HG02885 (cell line): ENCODE results near the gene ASTN2.

Experiments
- ATAC-seq: cut with Tn5 transposase; IDR thresholded peaks from one replicate; pipeline ENCODE4 v1.9.1; 2021; ENCODE audit warnings: mild to moderate bottlenecking; ENCODE audit not compliant: unreplicated experiment, poor library complexity

Gene ASTN2

DNA sequence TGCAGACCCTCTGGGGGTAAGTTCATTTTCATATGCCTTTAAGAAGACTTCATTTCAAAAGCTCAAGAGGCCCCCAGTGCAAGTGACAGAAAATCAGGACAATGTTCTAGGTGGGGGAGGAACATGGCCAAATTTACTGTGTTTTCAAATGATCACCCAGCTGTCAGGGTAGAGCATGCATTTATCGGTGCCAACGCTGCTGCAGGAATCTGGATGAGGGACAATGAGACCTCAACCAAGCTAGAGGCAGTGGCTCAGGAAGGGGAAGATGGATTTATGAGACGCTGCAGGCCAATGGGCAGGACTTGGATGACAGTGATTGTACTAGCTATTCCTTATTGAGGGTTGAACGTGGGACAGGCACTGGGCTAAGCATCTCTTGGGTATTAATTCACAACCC lies 278.4 kb downstream of the ASTN2 start:
- ATAC-seq, result no peak

DNA sequence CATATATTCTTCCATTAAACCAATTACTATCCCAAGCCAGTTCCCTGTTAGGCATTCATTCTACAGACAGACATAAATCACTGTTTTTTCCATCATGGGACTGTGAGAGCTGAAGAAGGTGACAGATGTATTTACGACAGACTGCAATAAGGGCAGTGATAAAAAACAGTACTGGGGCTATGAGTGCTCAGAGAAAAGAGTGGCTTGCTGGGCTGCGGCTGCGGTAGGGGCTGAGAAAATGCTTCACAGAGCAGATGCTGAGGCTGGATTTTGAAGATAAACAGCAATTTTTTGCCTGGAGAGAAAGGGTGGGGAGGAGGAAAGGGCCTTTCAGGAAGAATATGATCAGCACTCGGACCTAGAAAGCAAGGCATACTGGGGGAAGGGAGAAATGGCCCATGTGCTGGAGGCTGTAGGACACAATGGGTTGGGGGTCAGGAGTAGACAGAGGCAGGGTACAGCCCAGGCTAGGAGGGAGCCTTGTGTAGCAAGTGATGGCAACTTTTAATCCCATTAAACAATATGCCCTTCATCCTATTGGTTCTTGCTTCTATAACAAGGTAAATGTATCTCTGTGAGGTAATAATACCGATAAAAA lies 279.3 kb downstream of the ASTN2 start:
- no peak for ATAC-seq

DNA sequence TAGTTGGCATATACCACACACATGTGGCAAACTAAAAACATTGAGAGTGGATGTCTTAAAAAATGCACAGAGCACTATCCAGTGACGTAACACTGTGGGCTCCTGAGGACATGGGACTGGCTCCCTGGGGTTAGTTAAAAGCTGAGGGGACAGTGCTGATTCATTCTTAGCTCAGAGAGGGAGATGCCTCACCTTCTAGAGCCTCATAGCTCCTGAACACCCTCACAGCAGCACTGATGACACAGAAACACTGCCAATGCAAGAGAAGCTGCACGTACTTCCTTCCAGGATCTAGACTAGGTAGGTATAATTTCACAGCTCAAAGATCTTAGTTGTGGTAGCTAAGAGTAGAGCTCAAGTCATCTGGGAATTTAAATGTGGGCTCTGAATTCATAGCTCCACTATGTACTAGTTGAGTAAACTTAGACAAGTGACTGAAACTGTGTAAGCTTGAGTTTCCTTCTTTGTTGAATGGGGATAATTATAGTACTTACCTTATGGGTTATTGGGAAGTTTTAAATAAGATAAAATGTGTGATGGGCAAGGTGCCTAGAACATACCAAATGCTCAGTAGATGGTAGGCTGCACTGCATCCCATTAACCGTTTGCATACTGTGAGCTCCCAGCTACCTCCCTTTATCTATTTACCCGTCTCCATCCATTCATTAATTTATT lies 279.9 kb downstream of the ASTN2 start:
- ATAC-seq, result no peak

DNA sequence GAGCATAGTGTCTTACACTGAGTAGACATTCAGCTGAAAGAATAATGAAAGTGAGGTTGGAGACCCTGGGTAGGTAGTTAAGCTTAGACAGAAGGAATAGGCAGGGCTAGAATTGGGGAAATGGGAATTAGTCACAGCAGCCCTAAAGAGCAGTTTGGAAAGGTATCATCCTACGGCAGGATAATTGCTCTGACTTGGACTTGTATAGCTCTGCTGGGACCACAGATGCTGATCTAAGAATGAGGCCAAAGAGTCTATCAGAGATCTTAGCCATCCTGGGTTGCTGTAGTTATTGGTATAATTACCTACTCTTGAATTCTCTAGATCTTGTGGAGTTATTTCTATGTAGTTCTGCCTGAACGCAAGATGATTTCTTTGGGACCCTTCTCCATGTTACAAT lies 288.0 kb downstream of the ASTN2 start:
- ATAC-seq, result no peak

DNA sequence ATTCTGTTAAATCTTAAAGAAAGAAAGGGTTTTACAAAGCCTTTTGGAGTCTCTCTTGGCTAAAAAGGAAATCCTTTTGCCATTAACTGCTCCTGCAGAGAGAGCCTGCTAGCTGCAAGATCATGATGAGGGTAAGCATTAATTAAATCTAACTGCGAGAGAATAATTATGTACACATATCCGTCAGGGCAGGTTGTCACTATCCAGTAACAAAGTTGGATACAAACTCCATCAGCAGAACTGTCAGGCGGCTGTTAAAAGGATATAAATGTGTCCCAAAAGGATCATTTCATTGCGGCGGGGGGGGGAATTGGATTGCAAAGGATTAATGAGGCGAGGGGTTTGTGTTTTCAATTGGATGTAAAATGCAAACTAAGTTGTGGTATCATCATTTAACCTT lies 289.3 kb downstream of the ASTN2 start:
- ATAC-seq, result no peak

DNA sequence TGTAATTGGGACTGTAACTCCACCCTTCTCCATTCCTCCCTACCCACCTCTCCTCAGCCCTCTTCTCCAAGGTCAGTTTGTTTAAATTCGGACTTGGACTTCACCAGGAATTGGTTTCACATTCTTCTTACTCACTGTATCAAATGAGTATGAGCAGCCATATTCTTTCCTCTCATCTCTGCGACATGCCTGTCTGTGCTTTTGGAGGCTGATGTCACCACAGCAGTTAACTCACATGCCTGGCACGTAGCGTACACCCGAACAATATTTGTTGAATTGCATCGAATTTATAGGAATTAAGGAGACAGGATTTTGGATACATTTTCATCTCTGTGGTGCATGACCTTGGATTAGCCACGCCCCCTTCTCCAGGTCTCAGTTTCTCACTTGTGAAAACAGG lies 291.1 kb downstream of the ASTN2 start:
- ATAC-seq, result no peak

DNA sequence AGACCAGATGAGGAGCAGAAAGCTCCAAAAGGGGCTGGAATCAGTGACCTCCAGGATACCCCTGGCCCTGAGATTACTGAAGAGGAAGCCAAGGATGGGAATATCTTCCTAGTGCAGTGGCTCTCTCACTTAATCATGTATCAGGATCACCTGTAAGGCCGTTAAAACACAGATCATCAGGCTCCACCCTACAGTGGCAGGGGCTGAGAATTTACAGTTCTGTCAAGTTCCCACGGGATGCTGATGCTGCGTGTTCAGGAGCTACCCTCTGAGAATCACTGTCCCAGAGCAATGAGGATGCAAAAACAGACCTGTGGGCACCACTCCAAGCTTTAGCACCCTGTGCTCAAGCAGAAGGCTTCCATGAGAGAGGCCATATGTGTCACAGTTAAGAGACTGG lies 291.9 kb downstream of the ASTN2 start:
- no peak for ATAC-seq

DNA sequence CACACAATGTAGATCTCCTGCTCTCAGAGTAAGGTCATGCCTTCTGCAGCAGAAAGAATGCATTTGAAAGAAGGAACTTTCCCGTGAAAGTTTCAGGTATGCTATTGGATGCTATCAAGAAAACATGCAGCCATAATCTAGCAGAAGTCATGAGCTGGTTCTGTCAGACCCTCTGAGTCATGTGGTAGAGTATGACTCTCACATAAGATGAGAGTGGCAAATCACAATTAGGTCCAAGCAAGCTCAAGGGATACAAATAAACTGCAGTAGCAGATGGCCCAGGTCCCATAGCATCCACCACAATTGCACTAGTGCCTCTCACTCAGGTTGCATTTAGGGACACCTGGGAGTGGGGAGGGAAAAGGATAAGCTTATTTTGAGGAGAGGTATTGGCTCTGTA lies 292.8 kb downstream of the ASTN2 start:
- no peak for ATAC-seq

DNA sequence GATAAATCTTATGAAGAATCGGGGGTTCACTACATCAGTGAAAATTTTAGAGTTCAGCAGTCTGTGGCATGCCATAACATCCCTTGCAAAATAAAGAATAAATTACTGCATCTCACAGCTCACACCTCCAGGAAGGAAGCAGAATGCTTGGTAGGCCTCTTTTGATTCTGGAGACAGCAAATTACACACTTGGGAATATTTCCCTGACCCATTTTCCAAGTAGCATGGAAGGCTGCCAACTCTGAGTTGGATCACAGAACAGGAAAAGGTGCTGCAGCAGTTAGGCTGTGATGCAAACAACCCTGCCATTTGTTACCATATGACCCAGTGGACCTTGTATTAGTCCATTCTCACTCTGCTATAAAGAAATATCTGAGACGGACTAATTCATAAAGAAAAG lies 293.5 kb downstream of the ASTN2 start:
- ATAC-seq, result no peak

DNA sequence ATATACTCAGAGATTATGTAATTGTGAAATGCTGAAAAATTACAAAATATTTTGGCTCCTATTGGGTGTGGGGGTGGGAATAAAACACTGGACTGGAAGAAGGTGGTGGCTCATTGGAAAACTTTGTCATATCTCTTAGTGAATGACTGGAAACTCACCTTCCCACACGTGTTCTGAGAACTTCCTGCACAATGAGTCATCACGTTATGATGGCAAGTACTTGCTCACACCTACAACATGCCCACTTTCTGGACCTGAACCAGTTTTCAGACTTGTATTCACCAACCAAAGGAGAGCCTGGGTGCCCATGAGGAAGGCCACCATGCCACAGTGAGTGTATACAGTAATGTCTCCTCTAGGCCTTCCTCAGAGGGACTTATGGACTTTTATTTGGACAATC lies 294.8 kb downstream of the ASTN2 start:
- ATAC-seq, result no peak

DNA sequence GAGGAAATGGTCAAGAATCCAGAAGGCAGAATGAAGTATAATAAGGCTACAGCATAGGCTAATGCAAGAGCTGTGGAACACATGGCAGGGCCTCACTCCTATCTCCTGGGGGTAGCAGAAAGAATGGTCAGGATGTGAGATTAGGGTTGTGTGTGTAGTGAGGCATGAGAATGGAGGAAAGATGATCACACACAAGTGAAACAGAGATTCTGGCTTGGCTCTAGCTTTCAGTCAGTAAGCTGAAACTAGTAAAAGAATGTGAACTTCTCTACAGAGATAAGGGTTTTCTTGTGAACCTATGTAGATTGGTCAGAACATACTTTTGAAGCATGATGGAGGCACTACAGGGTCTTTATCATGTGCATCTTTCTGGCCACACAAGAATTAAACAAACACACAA lies 298.8 kb downstream of the ASTN2 start:
- ATAC-seq, result peak; percentile 93

DNA sequence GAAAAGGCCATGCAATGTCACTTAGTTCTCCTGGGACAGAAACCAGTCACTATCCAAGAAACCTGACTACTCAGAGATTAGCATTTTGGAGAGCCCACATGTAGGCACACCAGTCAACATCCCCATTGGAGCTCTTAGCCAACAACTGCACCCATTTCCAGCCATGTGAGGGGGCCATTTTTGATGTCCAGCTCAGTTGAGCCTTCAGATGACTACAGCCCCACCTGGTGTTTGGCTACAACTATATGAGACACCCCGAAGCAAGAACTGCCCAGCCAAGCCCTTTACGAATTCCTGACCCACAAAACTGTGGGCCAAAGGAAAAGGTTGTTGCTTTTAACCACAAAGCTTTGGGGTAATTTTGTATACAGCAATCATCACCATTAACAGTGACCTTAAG lies 300.1 kb downstream of the ASTN2 start:
- no peak for ATAC-seq

DNA sequence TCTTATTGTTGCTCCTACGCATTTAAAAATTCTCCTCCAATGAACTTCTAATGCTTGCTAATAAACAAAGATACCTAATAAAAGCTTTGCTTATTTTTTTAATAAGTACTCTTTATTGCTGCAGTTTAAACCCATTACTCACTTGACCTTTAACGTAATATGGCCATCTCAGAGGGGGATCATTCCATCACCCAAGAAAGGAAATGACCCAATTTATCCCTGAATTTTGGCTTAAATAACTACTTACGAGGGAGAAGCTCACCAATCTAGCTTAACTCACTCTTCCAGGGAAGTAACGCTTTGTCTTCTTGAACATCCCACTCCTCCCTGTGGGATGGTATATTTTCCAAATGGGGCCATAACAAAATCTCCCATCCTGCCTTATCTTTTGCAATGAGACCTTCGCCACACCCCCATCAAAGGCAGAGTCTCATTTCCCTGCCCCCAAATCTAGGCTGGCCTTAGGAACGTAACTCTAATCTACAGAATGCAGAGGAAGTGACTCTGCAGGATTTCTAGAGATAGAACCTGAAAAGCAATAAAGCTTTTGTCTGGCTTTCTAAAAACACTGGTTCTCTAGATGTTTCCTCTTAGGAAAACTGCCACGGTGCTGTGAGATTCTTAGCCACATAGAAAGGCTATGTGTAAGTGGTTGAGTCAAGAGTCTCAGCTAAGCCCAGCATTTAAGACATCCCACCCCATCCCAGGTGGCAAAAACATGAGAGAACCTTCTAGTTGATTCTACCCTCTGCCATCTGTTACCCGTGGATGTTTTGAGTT lies 310.0 kb downstream of the ASTN2 start:
- ATAC-seq, result no peak

DNA sequence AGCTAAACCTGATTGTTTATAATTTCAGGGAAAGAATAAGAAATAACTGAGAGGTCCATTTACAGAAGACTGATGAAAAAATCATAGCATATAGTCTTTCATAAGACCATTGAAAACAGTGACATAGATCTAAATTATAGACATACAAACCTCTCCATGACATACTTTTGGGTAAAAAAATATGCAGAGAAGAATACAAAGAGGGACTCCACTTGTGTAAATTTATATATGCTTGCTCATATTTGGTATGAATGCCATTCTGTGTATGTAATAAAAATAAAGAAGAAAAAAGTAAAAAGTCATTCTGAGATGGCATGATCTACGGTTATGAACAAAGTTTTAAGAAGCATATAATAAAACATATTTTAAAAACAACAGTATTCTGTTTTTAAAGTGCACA lies 310.7 kb downstream of the ASTN2 start:
- no peak for ATAC-seq

DNA sequence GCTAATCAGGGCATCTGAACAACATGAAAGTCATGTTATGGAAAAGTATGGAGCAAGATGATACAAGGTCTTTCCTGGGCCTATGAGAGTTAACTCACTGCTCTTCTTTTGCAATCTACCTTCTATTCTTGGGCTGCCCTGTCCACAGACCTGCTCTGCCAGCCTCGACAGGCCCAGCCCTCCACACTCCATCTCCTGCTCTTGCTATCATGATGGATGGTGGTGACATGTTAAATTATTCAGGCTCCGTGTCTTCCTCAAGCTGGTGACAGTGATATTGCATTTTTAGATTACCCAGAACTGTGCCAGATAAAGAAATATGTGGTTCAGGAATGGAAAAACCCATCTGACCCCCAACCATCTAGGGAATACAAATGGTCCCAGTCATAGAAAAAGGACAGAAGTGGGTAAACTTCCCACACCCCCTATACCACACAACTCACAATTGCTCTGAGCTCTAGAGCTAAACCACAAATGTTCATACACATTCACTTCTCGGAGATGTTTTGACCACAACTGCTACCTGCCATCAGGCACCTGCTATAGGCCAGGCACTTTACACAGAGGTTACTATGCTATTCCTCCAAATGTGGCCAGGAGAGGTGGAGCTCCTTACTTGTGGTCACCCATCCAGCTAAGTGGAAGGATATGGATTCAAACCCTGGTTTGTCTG lies 311.3 kb downstream of the ASTN2 start:
- ATAC-seq, result no peak

DNA sequence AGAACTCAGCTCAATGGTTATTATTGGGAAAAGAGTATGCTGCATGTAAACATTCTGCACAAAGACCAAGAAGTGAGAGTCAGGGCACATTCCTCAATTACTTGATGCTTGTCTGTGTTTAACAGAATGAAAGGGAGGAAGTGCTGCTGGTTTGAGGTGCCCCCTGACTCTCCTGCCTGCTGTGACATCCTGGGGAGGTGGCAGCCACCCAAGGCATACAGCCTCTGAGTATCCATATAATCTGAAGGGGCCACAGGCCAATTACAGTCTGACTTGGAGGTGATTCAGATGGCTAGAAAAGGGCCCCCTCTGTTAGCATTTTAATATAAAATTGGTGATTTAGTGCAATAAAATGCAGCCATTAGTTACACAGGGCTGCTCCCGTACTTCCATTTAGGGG lies 313.8 kb downstream of the ASTN2 start:
- ATAC-seq, result no peak

DNA sequence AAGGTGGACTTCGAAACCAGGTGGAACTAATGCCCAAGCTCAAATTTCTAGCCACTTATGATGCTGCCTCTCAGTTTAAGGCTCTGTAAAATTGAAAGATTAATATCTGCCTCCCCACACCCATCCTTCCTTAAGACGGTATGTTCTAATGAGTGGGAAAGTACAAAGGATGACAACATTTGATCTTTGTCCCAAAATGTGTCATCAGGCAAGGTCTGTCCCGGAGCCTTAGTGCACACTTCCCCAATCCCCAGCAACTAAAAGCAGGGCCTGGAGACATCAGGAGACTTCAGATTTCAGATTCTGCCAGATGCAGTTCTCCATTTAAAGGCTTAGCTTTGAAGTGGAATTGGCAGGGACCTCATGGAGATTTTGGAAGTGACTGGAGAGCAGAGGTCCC lies 316.5 kb downstream of the ASTN2 start:
- ATAC-seq, result no peak

DNA sequence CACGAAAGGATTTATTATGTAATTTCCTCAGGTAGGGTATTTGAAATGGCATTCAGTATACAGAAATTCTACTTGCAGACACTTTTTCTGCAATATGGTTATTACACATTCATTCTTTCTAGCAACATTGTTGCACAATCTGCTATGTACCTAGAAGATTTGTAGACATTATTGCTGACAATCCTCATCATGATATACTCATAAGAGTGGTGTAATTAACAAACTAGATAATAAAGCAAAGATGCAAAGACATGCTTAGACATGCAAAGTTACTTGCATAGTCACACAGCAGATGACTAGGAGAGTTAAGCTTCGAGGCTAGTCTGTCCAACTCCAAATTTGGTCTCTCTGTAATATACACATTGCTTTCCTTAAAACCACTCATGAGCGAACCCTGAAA lies 317.1 kb downstream of the ASTN2 start:
- no peak for ATAC-seq

DNA sequence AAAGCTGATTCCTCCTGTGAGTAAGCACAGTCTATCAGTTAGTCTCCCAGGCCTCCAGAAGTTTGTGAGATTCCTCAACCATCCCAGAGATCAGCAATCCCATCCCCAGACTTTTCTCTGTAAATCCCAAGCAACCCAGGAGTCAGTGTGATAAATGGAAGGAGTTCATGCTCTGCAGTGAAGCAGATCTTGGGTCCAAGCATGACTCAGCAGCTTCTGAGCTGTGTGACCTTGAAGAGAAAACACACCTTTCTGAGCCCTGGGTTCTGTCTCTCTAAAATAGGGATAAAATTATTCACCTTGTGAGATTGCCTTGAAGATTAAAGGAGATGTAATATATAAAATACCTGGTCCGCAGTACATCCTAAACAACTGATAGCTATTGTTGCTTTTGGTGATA lies 318.7 kb downstream of the ASTN2 start:
- no peak for ATAC-seq

DNA sequence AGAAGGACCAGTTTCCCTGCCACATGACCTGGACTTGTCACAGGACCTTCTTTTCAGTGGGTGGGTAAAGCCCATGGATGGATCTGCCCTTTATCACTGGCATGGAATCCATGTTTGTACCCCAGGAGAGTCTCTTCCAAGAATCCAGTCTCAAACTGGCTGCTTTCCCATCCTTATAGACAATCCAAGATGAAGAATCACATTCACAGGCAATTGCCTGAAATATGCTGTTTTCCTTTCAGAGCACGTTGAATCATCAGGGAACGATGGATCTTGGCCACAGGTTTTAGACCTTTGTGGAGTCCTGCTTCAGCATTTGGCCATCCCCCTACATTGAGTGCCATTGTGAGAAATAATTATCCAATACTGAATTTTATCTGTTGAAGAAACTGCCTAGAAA lies 319.8 kb downstream of the ASTN2 start:
- ATAC-seq, result no peak
